ENCODE data around the gene FGF8. TPM values are rescaled to one million over a fixed set of nuclear protein-coding genes. Genes with fewer than 3 reads are reported as not detected.

FGF8 gene
- total and polyA plus RNA-seq, 9 of the 15 experiments (the other 6 are each of a cell fraction or from before 2014, with no cell fraction given), result 0.13 to 0.82 (median 0.37) TPM; not detected in 5

GRCh38 chr10:101773923-101774588, 1.9 kb downstream of the FGF8 start (continued):
- TF ChIP-seq ZNF764 (CRISPR knock-in tag; IDR thresholded peaks at IDR 0.05; ENCODE audit: low read depth) (no peak), ZNF239 (CRISPR knock-in tag; IDR thresholded peaks at IDR 0.05) (no peak), CREB5 (CRISPR knock-in tag; IDR thresholded peaks at IDR 0.05) (no peak), MCM7 (IDR thresholded peaks at IDR 0.05) (no peak), GATAD2A (IDR thresholded peaks at IDR 0.05) (no peak)

GRCh38 chr10:101772895-101773761, 2.8 kb downstream of the FGF8 start:
- ChIA-PET CTCF (ENCODE audit: low intra/inter-chr PET ratio) (no interaction called here), POLR2A (interaction anchor here (0.5 to 1.6 kb wide), 7 partner anchors 12 to 557 kb away, joined by 3 to 4 read pairs (median 4); no protein-coding TSS in a partner anchor)
- Histone ChIP-seq H3K9me3 (replicated peaks; ENCODE audit: control insufficient read depth, insufficient read depth, low read depth, low read length) (no peaks in the 10 kb centered on the region), H3K36me3 (ENCODE audit: control insufficient read depth, insufficient read depth, low read length) (peaks cover 3% of the 10 kb centered on the region; the same call in 1 of the 3 replicates), H4K20me1 (replicated peaks; ENCODE audit: control insufficient read depth, insufficient read depth, low read length) (peaks cover 4% of the 10 kb centered on the region; the same call in 1 of the 2 replicates), H3K9me1 (ENCODE audit: control insufficient read depth, insufficient read depth, low read length) (no peaks in the 10 kb centered on the region), H3K4me3 (no peak overlapping the region), H3K27ac (ENCODE audit: extremely low read depth, low read depth, low read length) (no peak overlapping the region), H2AFZ (ENCODE audit: low read depth, low read length) (no peak overlapping the region), H3K79me2 (ENCODE audit: control insufficient read depth, insufficient read depth, low read length) (no peaks in the 10 kb centered on the region), H3K27me3 (ENCODE audit: control insufficient read depth in 2 of 2, insufficient read depth in 2 of 2, low read length in 2 of 2) (peaks cover 4 to 14% of the 10 kb centered on the region in 2 experiments; a peak in 3 of 5 replicates), H3K9ac (ENCODE audit: insufficient read depth in 1 of 2, low read depth in 2 of 2, low read length in 2 of 2) (no peak overlapping the region), H3K4me1 (replicated peaks in 1 of 2; ENCODE audit: control insufficient read depth in 2 of 2, insufficient read depth in 2 of 2, low read length in 2 of 2) (peaks cover 0 to 22% of the 10 kb centered on the region in 2 experiments; a peak in 3 of 5 replicates), H3K4me2 (ENCODE audit: insufficient read depth, low read length) (no peak overlapping the region)
- FAIRE-seq (no peak), DNase-seq (ENCODE audit: extremely low read depth in 1 of 4, low spot score in 3 of 4) (no peak), ATAC-seq (no peak)
- WGBS (ENCODE audit: insufficient coverage, low coverage, missing lambda C conversion rate), result 47% methylated on average over 12 of the region's 21 CpGs
- in situ Hi-C loops (cut with MboI), result no loop called here
- TF ChIP-seq BDP1 (IDR thresholded peaks at IDR 0.05; ENCODE audit: insufficient read depth, insufficient read length) (no peak), TRIM25 (IDR thresholded peaks at IDR 0.05; ENCODE audit: borderline replicate concordance) (no peak), MYC (IDR thresholded peaks at IDR 0.05; ENCODE audit: low read depth, low read length) (no peak), MYC (CRISPR knock-in tag; IDR thresholded peaks at IDR 0.05; ENCODE audit: borderline replicate concordance, low read depth) (no peak), GTF2E2 (tag; IDR thresholded peaks at IDR 0.05) (no peak), ZBTB17 (CRISPR knock-in tag; IDR thresholded peaks at IDR 0.05) (no peak), PML (IDR thresholded peaks at IDR 0.05; ENCODE audit: low read length) (no peak), ZNF184 (CRISPR knock-in tag; IDR thresholded peaks at IDR 0.05) (no peak), ETS2 (tag; IDR thresholded peaks at IDR 0.05; ENCODE audit: borderline replicate concordance, poor library complexity, severe bottlenecking) (no peak)
- BruUV-seq (replicated peaks), result no TSS peak
- intact Hi-C loops (cut with micrococcal nuclease), result no loop called here

Data from K562 (cell line).